Measurements from ENCODE around the gene APLP2. TPM values are rescaled to one million over a fixed set of nuclear protein-coding genes. Genes with fewer than 3 reads are reported as not detected.

APLP2 gene
- total RNA-seq, 1 experiment from 2014 or later = 345 TPM

GRCh38 chr11:130037058-130037457 lies 32.6 kb upstream of the APLP2 start:
- no peak overlapping the region for H3K4me3 Mint-ChIP-seq
- H3K36me3 Mint-ChIP-seq = no peaks in the 10 kb centered on the region
- ChIA-PET POLR2A (no interaction called here), CTCF (no interaction called here)
- TF ChIP-seq ZNF532 (CRISPR knock-in tag; IDR thresholded peaks at IDR 0.05; ENCODE audit: borderline replicate concordance) (no peak), FOXK1 (CRISPR knock-in tag; IDR thresholded peaks at IDR 0.05) (no peak)
- H3K4me1 Mint-ChIP-seq = 0 out of 2 replicates have a peak, but pooled peaks cover 4% of the 10 kb centered on the region
- DNase-seq (ENCODE audit: low spot score) = no peak
- H3K27ac Mint-ChIP-seq = no peak overlapping the region
- H3K9me3 Mint-ChIP-seq = no peaks in the 10 kb centered on the region
- H3K27me3 Mint-ChIP-seq (ENCODE audit: low read depth) = no peaks in the 10 kb centered on the region
- ATAC-seq = no peak

GRCh38 chr11:130037881-130038585 lies 31.7 kb upstream of the APLP2 start:
- POLR2A ChIA-PET = no interaction called here
- no peak for ATAC-seq
- CTCF ChIA-PET = no interaction called here
- Mint-ChIP-seq H3K9me3 (peaks cover 3% of the 10 kb centered on the region; the same call in 1 of the 2 replicates), H3K4me1 (0 out of 2 replicates have a peak, but pooled peaks cover 4% of the 10 kb centered on the region), H3K36me3 (no peaks in the 10 kb centered on the region), H3K4me3 (no peak overlapping the region), H3K27ac (no peak overlapping the region), H3K27me3 (ENCODE audit: low read depth) (no peaks in the 10 kb centered on the region)
- DNase-seq (ENCODE audit: low spot score) = no peak
- no peak for TF ChIP-seq ZNF671 (CRISPR knock-in tag; IDR thresholded peaks at IDR 0.05)
- no peak for TF ChIP-seq AR (CRISPR knock-in tag; IDR thresholded peaks at IDR 0.05)
- no peak for TF ChIP-seq IRF2 (CRISPR knock-in tag; IDR thresholded peaks at IDR 0.05; ENCODE audit: borderline replicate concordance, low read depth)
- TF ChIP-seq MYBL2 (CRISPR knock-in tag; IDR thresholded peaks at IDR 0.05) = no peak
- TF ChIP-seq USF1 (CRISPR knock-in tag; IDR thresholded peaks at IDR 0.05) = no peak
- no peak for TF ChIP-seq GRHL2 (CRISPR knock-in tag; IDR thresholded peaks at IDR 0.05; ENCODE audit: insufficient replicate concordance, severe bottlenecking)
- TF ChIP-seq FOXJ3 (CRISPR knock-in tag; IDR thresholded peaks at IDR 0.05; ENCODE audit: borderline replicate concordance) = no peak
- no peak for TF ChIP-seq STAT6 (CRISPR knock-in tag; conservative IDR thresholded peaks at IDR 0.05; ENCODE audit: low read depth)
- no peak for TF ChIP-seq FOXP4 (CRISPR knock-in tag; IDR thresholded peaks at IDR 0.05)
- no peak for TF ChIP-seq USF2 (CRISPR knock-in tag; IDR thresholded peaks at IDR 0.05)
- TF ChIP-seq ZNF281 (CRISPR knock-in tag; IDR thresholded peaks at IDR 0.05) = no peak
- no peak for TF ChIP-seq TEAD1 (CRISPR knock-in tag; IDR thresholded peaks at IDR 0.05)

Data from WTC11 (cell line).